Measurements from ENCODE around the gene SELE. TPM values are rescaled to one million over a fixed set of nuclear protein-coding genes. Genes with fewer than 3 reads are reported as not detected.

The SELE gene
- 0.31 TPM for total RNA-seq

GRCh38 chr1:169733924-169734323 is at the start of gene SELE:
SELE (minus strand) TSS chr1:169734079; CDS start chr1:169733612, 467 bp downstream.

DNA sequence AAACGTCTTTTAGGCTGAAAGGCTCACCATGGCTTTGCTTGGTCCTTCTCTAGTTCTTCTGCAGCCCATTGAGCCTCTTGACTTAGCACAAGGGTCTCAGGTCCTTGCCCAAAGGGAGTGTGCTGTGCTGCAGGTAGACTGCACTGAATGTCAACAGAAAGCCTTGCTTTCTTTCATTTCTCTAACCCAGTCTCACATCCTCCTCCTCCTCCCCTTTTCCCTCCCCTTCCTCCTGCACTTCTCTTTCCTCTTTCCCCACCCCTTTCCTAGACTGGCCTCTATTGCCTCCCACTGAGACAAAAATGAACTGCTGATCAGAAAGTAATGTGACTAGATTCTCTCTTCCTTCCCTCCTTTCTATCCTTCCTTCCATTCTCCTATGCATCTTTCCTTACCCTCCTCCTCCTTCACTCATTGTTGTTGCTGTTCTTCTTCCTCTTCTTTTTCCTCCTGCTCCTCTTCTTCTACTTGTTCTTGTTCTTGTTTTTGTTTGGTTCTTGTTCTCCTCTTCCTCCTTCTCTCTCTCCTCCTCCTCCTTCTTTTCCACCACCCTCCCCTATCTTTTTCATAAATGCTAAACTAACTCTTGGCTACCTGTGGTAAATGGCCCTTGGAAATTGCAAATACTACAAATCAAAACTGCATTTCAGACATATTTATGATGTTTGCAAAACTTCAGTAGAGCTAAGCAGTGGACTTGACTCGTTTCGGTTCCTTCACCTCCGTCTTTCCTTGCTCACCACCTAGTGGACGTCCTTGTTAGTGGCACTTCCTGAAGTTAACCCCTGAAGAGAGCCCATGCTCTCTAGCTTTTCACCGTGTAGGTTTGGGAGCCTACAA is 22.2 kb downstream of the SELE start, which contains the start of gene SELL:
Gene SELL, minus strand, starts transcription at position 152 of the 840 bp plus-strand sequence. Its CDS starts 122 bp downstream, at position 30.

Other genes with a start within 250 kb of the SELE start
- gene SLC19A2, start 248.1 kb downstream of the SELE start, total RNA-seq: 23.5 TPM
- gene F5, start 147.6 kb downstream of the SELE start, total RNA-seq: not detected
- gene SELP, start 104.0 kb downstream of the SELE start, total RNA-seq: not detected
- gene SELL, start 22.5 kb downstream of the SELE start, total RNA-seq: 0.31 TPM
- 7.2 TPM for gene METTL18, start 60.8 kb upstream of the SELE start, total RNA-seq
- gene SCYL3, start 159.8 kb upstream of the SELE start, total RNA-seq: 16.6 TPM